ENCODE results near the gene RSRC1. TPM values are rescaled to one million over a fixed set of nuclear protein-coding genes. Genes with fewer than 3 reads are reported as not detected.

RSRC1 gene
- total RNA-seq, 4 donors from 2014 or later: 27.7 to 36.7 (median 31.9) TPM

DNA sequence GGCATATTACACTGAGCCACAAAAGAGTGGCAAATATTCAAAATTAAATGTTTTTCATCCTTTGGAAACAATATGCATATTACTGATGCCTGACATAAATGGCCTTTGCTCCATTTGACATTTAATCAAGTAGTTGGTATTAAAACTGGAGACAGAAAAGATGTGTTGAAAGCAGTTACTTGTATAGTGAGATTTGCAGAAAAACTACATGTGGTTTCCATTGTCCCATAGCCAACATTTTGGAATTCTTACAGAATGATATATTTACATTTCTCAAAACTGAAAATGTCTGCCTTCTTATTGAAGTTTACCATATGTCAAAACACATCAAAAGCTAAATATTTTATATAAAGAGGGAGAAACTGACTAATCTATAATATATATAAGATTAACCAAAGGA, 25.2 kb upstream of the RSRC1 start:
- no peaks in the 10 kb centered on the region for H3K36me3 ChIP-seq
- in situ Hi-C loops (cut with MboI; ENCODE audit: low sequenced_read_pairs in 4 of 4) (no loop called here), intact Hi-C loops (cut with DNase I; ENCODE audit: low total_unique reads) (no loop called here)
- H3K9me3 ChIP-seq: no peaks in the 10 kb centered on the region
- H3K27me3 ChIP-seq: peaks cover 0 to 12% (median 5%) of the 10 kb centered on the region in 3 donors
- H3K4me3 ChIP-seq: no peak overlapping the region
- H3K4me1 ChIP-seq: no peaks in the 10 kb centered on the region
- TF ChIP-seq POLR2A (IDR thresholded peaks at IDR 0.05): no peak
- TF ChIP-seq, protein P1, sequence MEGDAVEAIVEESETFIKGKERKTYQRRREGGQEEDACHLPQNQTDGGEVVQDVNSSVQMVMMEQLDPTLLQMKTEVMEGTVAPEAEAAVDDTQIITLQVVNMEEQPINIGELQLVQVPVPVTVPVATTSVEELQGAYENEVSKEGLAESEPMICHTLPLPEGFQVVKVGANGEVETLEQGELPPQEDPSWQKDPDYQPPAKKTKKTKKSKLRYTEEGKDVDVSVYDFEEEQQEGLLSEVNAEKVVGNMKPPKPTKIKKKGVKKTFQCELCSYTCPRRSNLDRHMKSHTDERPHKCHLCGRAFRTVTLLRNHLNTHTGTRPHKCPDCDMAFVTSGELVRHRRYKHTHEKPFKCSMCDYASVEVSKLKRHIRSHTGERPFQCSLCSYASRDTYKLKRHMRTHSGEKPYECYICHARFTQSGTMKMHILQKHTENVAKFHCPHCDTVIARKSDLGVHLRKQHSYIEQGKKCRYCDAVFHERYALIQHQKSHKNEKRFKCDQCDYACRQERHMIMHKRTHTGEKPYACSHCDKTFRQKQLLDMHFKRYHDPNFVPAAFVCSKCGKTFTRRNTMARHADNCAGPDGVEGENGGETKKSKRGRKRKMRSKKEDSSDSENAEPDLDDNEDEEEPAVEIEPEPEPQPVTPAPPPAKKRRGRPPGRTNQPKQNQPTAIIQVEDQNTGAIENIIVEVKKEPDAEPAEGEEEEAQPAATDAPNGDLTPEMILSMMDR (IDR thresholded peaks at IDR 0.05 in 4 of 5, conservative IDR thresholded peaks at IDR 0.05 in 1 of 5): no peak
- DNase-seq: no peak
- ATAC-seq: no peak
- no peak overlapping the region for H3K27ac ChIP-seq

DNA sequence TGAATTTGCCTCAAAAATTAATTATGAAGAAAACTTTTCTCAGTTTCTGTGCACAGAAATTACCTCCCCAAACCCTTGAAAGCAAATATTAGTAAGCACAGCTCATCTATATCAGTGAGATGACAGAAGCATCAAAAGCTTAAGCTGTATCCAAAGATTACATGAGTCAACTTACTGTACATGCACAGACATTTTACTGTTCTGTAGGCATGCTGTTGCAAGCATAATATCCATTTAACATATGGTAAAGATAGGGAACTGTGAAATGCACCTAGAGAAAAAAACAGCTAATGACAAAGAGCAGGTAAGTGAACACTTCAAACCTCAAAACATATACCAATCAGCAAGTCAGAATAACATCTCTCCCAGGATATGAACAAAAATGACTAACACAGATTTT, 24.5 kb upstream of the RSRC1 start:
- intact Hi-C loops (cut with DNase I; ENCODE audit: low total_unique reads) (no loop called here), in situ Hi-C loops (cut with MboI; ENCODE audit: low sequenced_read_pairs in 4 of 4) (no loop called here)
- Histone ChIP-seq H3K36me3 (no peaks in the 10 kb centered on the region), H3K4me1 (no peaks in the 10 kb centered on the region), H3K4me3 (no peak overlapping the region), H3K9me3 (no peaks in the 10 kb centered on the region), H3K27me3 (peaks cover 0 to 12% (median 10%) of the 10 kb centered on the region in 3 donors), H3K27ac (no peak overlapping the region)
- ATAC-seq (no peak), DNase-seq (no peak)
- TF ChIP-seq, protein P1 (IDR thresholded peaks at IDR 0.05 in 4 of 5, conservative IDR thresholded peaks at IDR 0.05 in 1 of 5): no peak
- TF ChIP-seq POLR2A (IDR thresholded peaks at IDR 0.05): no peak

DNA sequence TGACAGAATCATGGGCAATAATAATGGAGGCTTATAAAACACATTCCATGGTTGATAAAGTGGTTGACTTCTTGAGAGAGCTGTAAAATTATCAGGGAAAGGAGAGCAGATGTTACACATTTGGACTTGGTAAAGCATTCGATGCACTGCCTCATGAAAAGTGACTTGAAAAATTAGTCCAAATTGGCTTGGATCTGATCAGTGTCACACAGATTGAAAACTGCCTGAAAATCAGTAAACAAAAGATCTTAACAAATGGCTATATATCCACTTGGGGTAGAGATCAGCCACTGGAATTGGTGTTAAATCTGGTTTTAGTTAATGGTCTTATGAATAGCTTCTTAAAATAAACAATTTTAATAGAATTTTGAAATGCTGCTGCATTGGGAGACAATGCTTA, 24.0 kb upstream of the RSRC1 start:
- no peak overlapping the region for H3K27ac ChIP-seq
- no peak for DNase-seq
- H3K36me3 ChIP-seq: no peaks in the 10 kb centered on the region
- in situ Hi-C loops (cut with MboI; ENCODE audit: low sequenced_read_pairs in 4 of 4) (no loop called here), intact Hi-C loops (cut with DNase I; ENCODE audit: low total_unique reads) (no loop called here)
- TF ChIP-seq POLR2A (IDR thresholded peaks at IDR 0.05): no peak
- TF ChIP-seq, protein P1 (IDR thresholded peaks at IDR 0.05 in 4 of 5, conservative IDR thresholded peaks at IDR 0.05 in 1 of 5): no peak
- no peaks in the 10 kb centered on the region for H3K4me1 ChIP-seq
- H3K27me3 ChIP-seq: peaks cover 0 to 12% (median 12%) of the 10 kb centered on the region in 3 donors
- no peak overlapping the region for H3K4me3 ChIP-seq
- H3K9me3 ChIP-seq: no peaks in the 10 kb centered on the region
- ATAC-seq: no peak

DNA sequence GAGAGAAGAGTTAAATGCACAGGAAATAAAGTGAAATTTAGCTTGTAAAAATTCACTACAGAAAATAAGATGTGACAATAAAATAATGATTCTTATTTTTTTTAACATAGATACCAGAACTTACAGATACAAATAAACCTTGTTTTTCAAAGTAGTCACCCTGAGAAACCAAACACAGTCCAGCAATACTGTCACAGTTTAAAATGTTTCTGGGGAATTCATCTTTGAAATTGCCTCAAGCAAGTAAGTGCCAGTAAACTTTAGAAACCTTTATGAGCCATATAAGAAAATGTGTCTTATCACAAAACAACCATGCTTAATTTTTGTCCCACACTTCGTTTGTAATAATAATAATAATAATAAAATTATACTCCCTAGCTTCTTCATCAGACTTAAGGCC, 23.5 kb upstream of the RSRC1 start:
- intact Hi-C loops (cut with DNase I; ENCODE audit: low total_unique reads) (no loop called here), in situ Hi-C loops (cut with MboI; ENCODE audit: low sequenced_read_pairs in 4 of 4) (no loop called here)
- Histone ChIP-seq H3K27me3 (peaks cover 0 to 13% (median 12%) of the 10 kb centered on the region in 3 donors), H3K4me3 (no peak overlapping the region), H3K36me3 (no peaks in the 10 kb centered on the region), H3K27ac (no peak overlapping the region), H3K9me3 (no peaks in the 10 kb centered on the region), H3K4me1 (no peaks in the 10 kb centered on the region)
- DNase-seq: no peak
- TF ChIP-seq POLR2A (IDR thresholded peaks at IDR 0.05): no peak
- TF ChIP-seq, protein P1 (IDR thresholded peaks at IDR 0.05 in 4 of 5, conservative IDR thresholded peaks at IDR 0.05 in 1 of 5): no peak
- no peak for ATAC-seq

DNA sequence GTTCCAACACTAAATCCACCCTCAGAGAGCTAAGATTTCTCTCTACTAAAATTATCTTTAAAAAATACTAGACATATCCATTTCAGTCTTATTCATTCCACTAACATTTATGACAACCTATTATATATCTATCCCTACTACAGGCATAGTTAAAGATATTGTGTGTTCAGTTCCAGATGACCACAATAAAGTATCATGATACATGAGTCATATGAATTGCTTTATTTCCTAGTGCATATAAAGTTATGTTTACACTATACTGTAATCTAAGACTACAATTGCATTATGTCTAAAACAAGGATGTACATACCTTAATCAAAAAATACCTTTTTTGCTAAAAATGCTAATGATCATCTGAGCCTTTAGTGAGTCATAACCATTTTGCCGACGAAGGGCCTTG, 23.1 kb upstream of the RSRC1 start:
- TF ChIP-seq, protein P1 (IDR thresholded peaks at IDR 0.05 in 4 of 5, conservative IDR thresholded peaks at IDR 0.05 in 1 of 5): no peak
- TF ChIP-seq POLR2A (IDR thresholded peaks at IDR 0.05): no peak
- no peaks in the 10 kb centered on the region for H3K36me3 ChIP-seq
- no peak overlapping the region for H3K27ac ChIP-seq
- H3K4me3 ChIP-seq: no peak overlapping the region
- ATAC-seq (no peak), DNase-seq (no peak)
- peaks cover 0 to 17% (median 12%) of the 10 kb centered on the region in 3 donors for H3K27me3 ChIP-seq
- in situ Hi-C loops (cut with MboI; ENCODE audit: low sequenced_read_pairs in 4 of 4) (no loop called here), intact Hi-C loops (cut with DNase I; ENCODE audit: low total_unique reads) (no loop called here)
- H3K4me1 ChIP-seq: no peaks in the 10 kb centered on the region
- no peaks in the 10 kb centered on the region for H3K9me3 ChIP-seq

Data from gastrocnemius medialis (tissue), 4 donors.